Neuronal stem cell (in vitro differentiated cells): Measurements from ENCODE around the gene LDLRAD3.

Source experiments
- DNase-seq: peaks from one replicate; pipeline ENCODE4 v3.0.0-alpha.2; 2013; ENCODE audit warnings: low spot score
- H2AFZ ChIP-seq: one replicate; pipeline ENCODE4 v1.6.1; 2013; ENCODE audit warnings: mild to moderate bottlenecking, low read length, inconsistent platforms
- H2AK5ac ChIP-seq: 2 replicates; pipeline ENCODE4 v1.6.1; 2013; ENCODE audit warnings: low read depth, mild to moderate bottlenecking, inconsistent platforms, low read length, moderate library complexity, mixed read lengths
- H2BK120ac ChIP-seq: 2 replicates; pipeline ENCODE4 v1.6.1; 2013; ENCODE audit warnings: low read depth, mild to moderate bottlenecking, inconsistent platforms, low read length, moderate library complexity, mixed read lengths
- H2BK12ac ChIP-seq: one replicate; pipeline ENCODE4 v1.6.1; 2013; ENCODE audit warnings: low read length, inconsistent platforms
- H2BK15ac ChIP-seq: 2 replicates; pipeline ENCODE4 v1.6.1; 2013; ENCODE audit warnings: mild to moderate bottlenecking, low read length, inconsistent platforms, mixed read lengths
- H2BK5ac ChIP-seq: one replicate; pipeline ENCODE4 v1.6.1; 2013; ENCODE audit warnings: inconsistent platforms, mild to moderate bottlenecking, low read length, moderate library complexity
- H3K14ac ChIP-seq: one replicate; pipeline ENCODE4 v1.6.1; 2013; ENCODE audit warnings: low read length, inconsistent platforms
- H3K18ac ChIP-seq: 2 replicates; pipeline ENCODE4 v1.6.1; 2013; ENCODE audit warnings: low read length, inconsistent platforms
- H3K23ac ChIP-seq: 2 replicates; pipeline ENCODE4 v1.6.1; 2013; ENCODE audit warnings: low read depth, mild to moderate bottlenecking, mixed read lengths, low read length, inconsistent platforms; ENCODE audit not compliant: poor library complexity
- H3K27ac ChIP-seq: replicated peaks from 3 replicates; pipeline ENCODE4 v1.5.1; 2013; ENCODE audit warnings: low read length, inconsistent platforms
- H3K27me3 ChIP-seq, 3 experiments: 2 replicates each; pipeline ENCODE4 v1.6.1; 2013; ENCODE audit warnings: low read length in 3 of 3, mild to moderate bottlenecking in 2 of 3, inconsistent platforms in 1 of 3, low read depth in 1 of 3, mixed read lengths in 1 of 3, moderate library complexity in 1 of 3; ENCODE audit not compliant: control insufficient read depth in 3 of 3, insufficient read depth in 3 of 3
- H3K36me3 ChIP-seq, 2 donors: replicated peaks in 1 of 2; 2 replicates each; pipeline ENCODE4 v1.6.1; 2013; ENCODE audit warnings: low read length in 2 of 2; ENCODE audit not compliant: control insufficient read depth in 2 of 2, insufficient read depth in 2 of 2
- H3K4ac ChIP-seq: 2 replicates; pipeline ENCODE4 v1.6.1; 2013; ENCODE audit warnings: inconsistent platforms, mild to moderate bottlenecking, low read length, moderate library complexity
- H3K4me1 ChIP-seq, 2 donors: 1 replicate in 1 of 2; 2 replicates in 1 of 2; pipeline ENCODE4 v1.6.1; 2013; ENCODE audit warnings: low read length in 2 of 2, low read depth in 1 of 2; ENCODE audit not compliant: control insufficient read depth in 2 of 2, insufficient read depth in 1 of 2
- H3K4me2 ChIP-seq: one replicate; pipeline ENCODE4 v1.6.1; 2013; ENCODE audit warnings: mild to moderate bottlenecking, low read length, inconsistent platforms; ENCODE audit not compliant: insufficient read depth, poor library complexity, severe bottlenecking
- H3K4me3 ChIP-seq, 2 donors: 2 replicates each; pipeline ENCODE4 v1.5.1; 2013; ENCODE audit warnings: low read length in 2 of 2, mild to moderate bottlenecking in 2 of 2, inconsistent platforms in 1 of 2, moderate library complexity in 1 of 2
- H3K79me1 ChIP-seq: one replicate; pipeline ENCODE4 v1.6.1; 2013; ENCODE audit warnings: low read depth, mild to moderate bottlenecking, inconsistent platforms, low read length, moderate library complexity
- H3K9ac ChIP-seq: one replicate; pipeline ENCODE4 v1.6.1; 2013; ENCODE audit warnings: mild to moderate bottlenecking, low read depth, low read length, inconsistent platforms; ENCODE audit not compliant: poor library complexity
- H3K9me3 ChIP-seq, 2 donors: replicated peaks in 1 of 2; 2 replicates each; pipeline versions ENCODE3 to v1.6.1; 2013; ENCODE audit warnings: low read length in 2 of 2, mild to moderate bottlenecking in 2 of 2, inconsistent platforms in 1 of 2, low read depth in 1 of 2, mixed read lengths in 1 of 2, moderate library complexity in 1 of 2; ENCODE audit not compliant: control insufficient read depth in 2 of 2, insufficient read depth in 1 of 2
- H4K8ac ChIP-seq: one replicate; pipeline ENCODE4 v1.6.1; 2013; ENCODE audit warnings: low read depth, mild to moderate bottlenecking, inconsistent platforms, low read length, moderate library complexity
- H4K91ac ChIP-seq: one replicate; pipeline ENCODE4 v1.6.1; 2013; ENCODE audit warnings: low read length, low read depth, mild to moderate bottlenecking, inconsistent platforms; ENCODE audit not compliant: poor library complexity
- WGBS, 2 donors: extraction: QIAGEN DNeasy Blood & Tissue Kit; methylation state at CpG; one replicate each; pipeline ENCODE4 v1.1.7; 2013; ENCODE audit warnings: missing lambda C conversion rate in 2 of 2, mixed read lengths in 1 of 2; ENCODE audit not compliant: insufficient read length in 2 of 2, insufficient replicate concordance in 1 of 2; ENCODE audit errors: extremely low coverage in 2 of 2; 5-methylcytosine and 5-hydroxymethylcytosine counted together

Gene LDLRAD3

DNA sequence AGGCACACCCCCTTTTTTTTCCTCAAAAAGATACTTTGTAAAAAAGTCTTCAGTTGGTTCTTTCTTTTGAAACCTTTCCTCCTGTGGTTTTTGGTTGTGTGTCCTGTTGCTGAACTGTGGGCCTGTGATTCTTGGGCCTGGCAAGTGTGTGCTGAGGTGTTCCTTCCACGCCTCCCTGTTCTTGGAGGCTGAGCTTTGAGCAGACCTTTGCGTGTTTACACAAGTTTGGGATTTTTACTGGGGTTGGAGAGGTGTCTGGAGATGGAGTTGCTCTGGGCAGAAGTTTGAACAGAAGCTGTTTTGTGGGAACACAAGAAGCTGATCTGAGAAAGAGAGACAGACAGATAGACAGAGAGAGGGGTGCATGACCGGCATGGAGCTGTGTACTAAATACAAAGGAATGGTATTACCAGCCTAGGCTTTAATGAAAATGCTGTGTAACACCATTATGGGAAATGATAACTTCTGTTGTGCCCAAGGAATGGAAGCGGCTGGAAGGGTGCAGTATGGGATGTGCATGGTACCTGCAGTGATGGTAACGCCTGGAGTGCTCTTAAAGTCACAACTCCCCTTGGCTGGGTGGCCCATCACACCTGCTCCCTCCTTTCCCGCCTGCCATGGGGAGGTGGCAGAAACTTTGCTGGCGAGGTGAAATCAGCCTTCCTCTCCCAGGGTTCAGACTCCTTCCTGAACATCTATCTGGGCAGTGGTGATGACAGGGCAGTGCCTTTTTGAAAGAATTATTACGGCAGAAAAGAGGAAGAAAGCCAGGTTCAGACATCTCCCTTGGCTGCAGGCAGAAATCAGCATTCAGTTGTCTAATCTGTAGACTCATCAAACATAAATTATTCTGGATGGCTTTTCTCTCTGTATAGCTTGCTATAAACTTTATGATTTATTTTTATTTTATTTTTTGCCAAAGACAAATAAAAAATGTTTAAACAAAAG lies 70.4 kb downstream of the LDLRAD3 start:
- H3K14ac ChIP-seq, result no peak overlapping the region
- H3K4me2 ChIP-seq, result no peak overlapping the region
- H2AK5ac ChIP-seq, result no peak overlapping the region
- H3K4me3 ChIP-seq, result no peak overlapping the region
- no peak overlapping the region for H2AFZ ChIP-seq
- no peak overlapping the region for H3K23ac ChIP-seq
- DNase-seq, result no peak
- H2BK5ac ChIP-seq, result no peak overlapping the region
- peaks cover 0 to 8% of the 10 kb centered on the region in 2 donors for H3K36me3 ChIP-seq
- H2BK120ac ChIP-seq, result no peak overlapping the region
- H4K8ac ChIP-seq, result no peak overlapping the region
- H3K27ac ChIP-seq, result no peak overlapping the region
- H3K4ac ChIP-seq, result no peak overlapping the region
- peaks cover 3% of the 10 kb centered on the region for H3K79me1 ChIP-seq
- no peak overlapping the region for H2BK12ac ChIP-seq
- no peak overlapping the region for H3K9ac ChIP-seq
- peaks cover 2 to 8% of the 10 kb centered on the region in 2 donors for H3K4me1 ChIP-seq
- H4K91ac ChIP-seq, result no peak overlapping the region
- no peaks in the 10 kb centered on the region for H3K27me3 ChIP-seq
- no peaks in the 10 kb centered on the region for H3K9me3 ChIP-seq
- no peak overlapping the region for H3K18ac ChIP-seq
- no peak overlapping the region for H2BK15ac ChIP-seq
- WGBS, 2 donors, result no CpG with 5 or more reads among the region's 8 CpGs

- no peaks in the 10 kb centered on the region for H3K27me3 ChIP-seq
- peak overlapping the region; percentile 60 for H3K18ac ChIP-seq
- no peak overlapping the region for H3K4ac ChIP-seq
- no peak overlapping the region for H4K91ac ChIP-seq
- H3K9ac ChIP-seq, result no peak overlapping the region
- H3K14ac ChIP-seq, result no peak overlapping the region
- H3K36me3 ChIP-seq, result peaks cover 0 to 8% of the 10 kb centered on the region in 2 donors
- H3K4me3 ChIP-seq, result no peak overlapping the region
- no peak overlapping the region for H3K23ac ChIP-seq
- peaks cover 6% of the 10 kb centered on the region for H3K79me1 ChIP-seq
- H2BK15ac ChIP-seq, result no peak overlapping the region
- no peak overlapping the region for H3K4me2 ChIP-seq
- H3K27ac ChIP-seq, result no peak overlapping the region
- no peak overlapping the region for H4K8ac ChIP-seq
- no peak overlapping the region for H2AK5ac ChIP-seq
- H3K9me3 ChIP-seq, result no peaks in the 10 kb centered on the region
- H2BK5ac ChIP-seq, result no peak overlapping the region
- DNase-seq, result no peak
- no peak overlapping the region for H2BK120ac ChIP-seq
- H2AFZ ChIP-seq, result no peak overlapping the region
- H2BK12ac ChIP-seq, result no peak overlapping the region
- H3K4me1 ChIP-seq, result peaks cover 2 to 14% of the 10 kb centered on the region in 2 donors
- WGBS, 2 donors, result no CpG with 5 or more reads among the region's 14 CpGs
These were observed 71.2 kb downstream of the LDLRAD3 start for GRCh38 chr11:36014898-36015665.

GRCh38 chr11:36015799-36016198 lies 71.9 kb downstream of the LDLRAD3 start:
- H2AFZ ChIP-seq, result no peak overlapping the region
- H3K4me1 ChIP-seq, result peaks cover 2 to 14% of the 10 kb centered on the region in 2 donors
- H2BK120ac ChIP-seq, result no peak overlapping the region
- no peak overlapping the region for H4K8ac ChIP-seq
- no peak overlapping the region for H2BK15ac ChIP-seq
- peak overlapping the region; percentile 31 for H2BK12ac ChIP-seq
- H3K79me1 ChIP-seq, result peaks cover 6% of the 10 kb centered on the region
- DNase-seq, result no peak
- no peak overlapping the region for H2AK5ac ChIP-seq
- no peak overlapping the region for H3K4me3 ChIP-seq
- H4K91ac ChIP-seq, result no peak overlapping the region
- H3K27me3 ChIP-seq, result no peaks in the 10 kb centered on the region
- H3K23ac ChIP-seq, result no peak overlapping the region
- no peak overlapping the region for H3K27ac ChIP-seq
- H3K4me2 ChIP-seq, result no peak overlapping the region
- no peak overlapping the region for H3K9ac ChIP-seq
- H2BK5ac ChIP-seq, result no peak overlapping the region
- H3K36me3 ChIP-seq, result peaks cover 0 to 8% of the 10 kb centered on the region in 2 donors
- no CpG with 5 or more reads among the region's 8 CpGs for WGBS, 2 donors
- H3K9me3 ChIP-seq, result no peaks in the 10 kb centered on the region
- peak overlapping the region; percentile 35 for H3K18ac ChIP-seq
- no peak overlapping the region for H3K14ac ChIP-seq
- no peak overlapping the region for H3K4ac ChIP-seq

GRCh38 chr11:36016263-36016662 lies 72.4 kb downstream of the LDLRAD3 start:
- no peaks in the 10 kb centered on the region for H3K9me3 ChIP-seq
- DNase-seq, result no peak
- no peak overlapping the region for H2AFZ ChIP-seq
- no peak overlapping the region for H3K14ac ChIP-seq
- H4K91ac ChIP-seq, result no peak overlapping the region
- WGBS, 2 donors, result no CpG with 5 or more reads among the region's 3 CpGs
- no peak overlapping the region for H2BK12ac ChIP-seq
- H3K27ac ChIP-seq, result no peak overlapping the region
- H3K79me1 ChIP-seq, result peaks cover 6% of the 10 kb centered on the region
- H4K8ac ChIP-seq, result no peak overlapping the region
- no peak overlapping the region for H3K23ac ChIP-seq
- H2BK15ac ChIP-seq, result no peak overlapping the region
- no peak overlapping the region for H2AK5ac ChIP-seq
- H3K36me3 ChIP-seq, result peaks cover 0 to 8% of the 10 kb centered on the region in 2 donors
- H3K4ac ChIP-seq, result no peak overlapping the region
- no peak overlapping the region for H3K4me3 ChIP-seq
- H3K4me1 ChIP-seq, result peaks cover 2 to 14% of the 10 kb centered on the region in 2 donors
- no peak overlapping the region for H3K4me2 ChIP-seq
- no peak overlapping the region for H3K18ac ChIP-seq
- H2BK120ac ChIP-seq, result no peak overlapping the region
- H3K27me3 ChIP-seq, result no peaks in the 10 kb centered on the region
- no peak overlapping the region for H2BK5ac ChIP-seq
- H3K9ac ChIP-seq, result no peak overlapping the region
